Brain pericyte (primary cell): ENCODE results near the gene NT5C1A.

Experiments
- DNase-seq: peaks from one replicate; pipeline ENCODE4 v3.0.0-alpha.2; 2012; ENCODE audit warnings: low read depth, low spot score

NT5C1A gene

GRCh38 chr1:39662861-39663260, 9.0 kb downstream of the NT5C1A start:
- no peak for DNase-seq

- no peak for DNase-seq
Observed at GRCh38 chr1:39659538-39659937, 12.4 kb downstream of the NT5C1A start.

- no peak for DNase-seq
Observed at GRCh38 chr1:39659110-39659509, 12.8 kb downstream of the NT5C1A start.

GRCh38 chr1:39657923-39658485, 13.9 kb downstream of the NT5C1A start:
- DNase-seq: no peak

GRCh38 chr1:39657402-39657801, 14.5 kb downstream of the NT5C1A start:
- no peak for DNase-seq

GRCh38 chr1:39656391-39656790, 15.5 kb downstream of the NT5C1A start:
- DNase-seq: no peak

- no peak for DNase-seq
Observed at GRCh38 chr1:39655578-39656268, 16.2 kb downstream of the NT5C1A start.

GRCh38 chr1:39654291-39654690, 17.6 kb downstream of the NT5C1A start:
- no peak for DNase-seq

GRCh38 chr1:39653546-39654031, 18.3 kb downstream of the NT5C1A start:
- DNase-seq: no peak

GRCh38 chr1:39652554-39652953, 19.4 kb downstream of the NT5C1A start:
- DNase-seq: no peak

- DNase-seq: no peak
Observed at GRCh38 chr1:39652105-39652504, 19.8 kb downstream of the NT5C1A start.

- no peak for DNase-seq
Observed at GRCh38 chr1:39650431-39650830, 21.5 kb downstream of the NT5C1A start.

- no peak for DNase-seq
Observed at GRCh38 chr1:39649636-39650185, 22.2 kb downstream of the NT5C1A start.

- no peak for DNase-seq
Observed at GRCh38 chr1:39648496-39648895, 23.4 kb downstream of the NT5C1A start.

GRCh38 chr1:39647247-39647646, 24.7 kb downstream of the NT5C1A start:
- DNase-seq: no peak

GRCh38 chr1:39646232-39647081, 25.4 kb downstream of the NT5C1A start:
- peak; percentile 79 for DNase-seq

- no peak for DNase-seq
Observed at GRCh38 chr1:39645411-39646043, 26.4 kb downstream of the NT5C1A start.

GRCh38 chr1:39643705-39644104, 28.2 kb downstream of the NT5C1A start:
- DNase-seq: no peak

GRCh38 chr1:39642796-39643195, 29.1 kb downstream of the NT5C1A start:
- no peak for DNase-seq

- no peak for DNase-seq
Observed at GRCh38 chr1:39640861-39641260, 31.0 kb downstream of the NT5C1A start.

- DNase-seq: no peak
Observed at GRCh38 chr1:39639305-39640130, 32.4 kb downstream of the NT5C1A start, which contains the start of gene HEYL. TSS of gene HEYL (minus strand) at chr1:39639643. CDS start at chr1:39639625, 18 bp downstream.
